Rectal smooth muscle tissue (tissue), 1 donor: ENCODE results near the gene HDAC9.

Experiments used
- H3K27ac ChIP-seq: one replicate; pipeline ENCODE4 v1.7.0; 2013; ENCODE audit warnings: low read depth, low read length, inconsistent platforms
- H3K27me3 ChIP-seq: one replicate; pipeline ENCODE4 v1.7.0; 2013; ENCODE audit warnings: low read length; ENCODE audit not compliant: control insufficient read depth, insufficient read depth
- H3K36me3 ChIP-seq: one replicate; pipeline ENCODE4 v1.7.0; 2013; ENCODE audit warnings: low read length; ENCODE audit not compliant: control insufficient read depth, insufficient read depth
- H3K4me1 ChIP-seq: one replicate; pipeline ENCODE4 v1.7.0; 2013; ENCODE audit warnings: low read length; ENCODE audit not compliant: control insufficient read depth, insufficient read depth
- H3K4me3 ChIP-seq: one replicate; pipeline ENCODE4 v1.7.0; 2013; ENCODE audit warnings: low read length
- H3K9ac ChIP-seq: one replicate; pipeline ENCODE4 v1.7.0; 2013; ENCODE audit warnings: low read length

Gene HDAC9

GRCh38 chr7:18756378-18757050, 261.0 kb downstream of the HDAC9 start:
- Histone ChIP-seq H3K4me1 (no peaks in the 10 kb centered on the region), H3K4me3 (no peak overlapping the region), H3K27ac (no peak overlapping the region), H3K36me3 (no peaks in the 10 kb centered on the region), H3K9ac (no peak overlapping the region), H3K27me3 (no peaks in the 10 kb centered on the region)

GRCh38 chr7:18760046-18760445, 264.5 kb downstream of the HDAC9 start:
- H3K27me3 ChIP-seq, result no peaks in the 10 kb centered on the region

GRCh38 chr7:18760631-18761445, 265.3 kb downstream of the HDAC9 start:
- Histone ChIP-seq H3K4me3 (no peak overlapping the region), H3K27ac (no peak overlapping the region), H3K27me3 (no peaks in the 10 kb centered on the region), H3K36me3 (no peaks in the 10 kb centered on the region), H3K4me1 (no peaks in the 10 kb centered on the region), H3K9ac (no peak overlapping the region)

More at GRCh38 chr7:18760046-18760445, 264.5 kb downstream of the HDAC9 start:
- H3K36me3 ChIP-seq, result no peaks in the 10 kb centered on the region
- H3K9ac ChIP-seq, result no peak overlapping the region
- no peak overlapping the region for H3K27ac ChIP-seq
- no peaks in the 10 kb centered on the region for H3K4me1 ChIP-seq
- H3K4me3 ChIP-seq, result no peak overlapping the region

- H3K27ac ChIP-seq, result no peak overlapping the region
- no peaks in the 10 kb centered on the region for H3K36me3 ChIP-seq
- no peaks in the 10 kb centered on the region for H3K27me3 ChIP-seq
- H3K4me3 ChIP-seq, result no peak overlapping the region
- no peaks in the 10 kb centered on the region for H3K4me1 ChIP-seq
- H3K9ac ChIP-seq, result no peak overlapping the region
These were observed 266.6 kb downstream of the HDAC9 start for GRCh38 chr7:18762189-18762588.

GRCh38 chr7:18768256-18768655, 272.7 kb downstream of the HDAC9 start:
- Histone ChIP-seq H3K9ac (no peak overlapping the region), H3K36me3 (no peaks in the 10 kb centered on the region), H3K4me1 (no peaks in the 10 kb centered on the region)

GRCh38 chr7:18770154-18770811, 274.7 kb downstream of the HDAC9 start:
- Histone ChIP-seq H3K4me1 (no peaks in the 10 kb centered on the region), H3K27ac (no peak overlapping the region), H3K36me3 (no peaks in the 10 kb centered on the region), H3K4me3 (no peak overlapping the region), H3K9ac (no peak overlapping the region), H3K27me3 (no peaks in the 10 kb centered on the region)

More at GRCh38 chr7:18768256-18768655, 272.7 kb downstream of the HDAC9 start:
- no peaks in the 10 kb centered on the region for H3K27me3 ChIP-seq
- no peak overlapping the region for H3K4me3 ChIP-seq
- H3K27ac ChIP-seq, result no peak overlapping the region

GRCh38 chr7:18770822-18771221, 275.3 kb downstream of the HDAC9 start:
- Histone ChIP-seq H3K27ac (no peak overlapping the region), H3K4me1 (no peaks in the 10 kb centered on the region), H3K4me3 (no peak overlapping the region), H3K9ac (no peak overlapping the region), H3K36me3 (no peaks in the 10 kb centered on the region), H3K27me3 (no peaks in the 10 kb centered on the region)

GRCh38 chr7:18771834-18772566, 276.5 kb downstream of the HDAC9 start:
- Histone ChIP-seq H3K4me1 (no peaks in the 10 kb centered on the region), H3K27ac (no peak overlapping the region), H3K4me3 (no peak overlapping the region), H3K27me3 (no peaks in the 10 kb centered on the region), H3K9ac (no peak overlapping the region), H3K36me3 (no peaks in the 10 kb centered on the region)

GRCh38 chr7:18772567-18772965, 277.0 kb downstream of the HDAC9 start:
- Histone ChIP-seq H3K36me3 (no peaks in the 10 kb centered on the region), H3K4me3 (no peak overlapping the region), H3K9ac (no peak overlapping the region), H3K27ac (no peak overlapping the region), H3K27me3 (no peaks in the 10 kb centered on the region), H3K4me1 (no peaks in the 10 kb centered on the region)

- Histone ChIP-seq H3K4me3 (no peak overlapping the region), H3K9ac (no peak overlapping the region), H3K36me3 (no peaks in the 10 kb centered on the region), H3K27ac (no peak overlapping the region), H3K4me1 (no peaks in the 10 kb centered on the region), H3K27me3 (no peaks in the 10 kb centered on the region)
These were observed 281.8 kb downstream of the HDAC9 start for GRCh38 chr7:18777314-18777713.

- H3K27ac ChIP-seq, result no peak overlapping the region
- no peak overlapping the region for H3K9ac ChIP-seq
- no peak overlapping the region for H3K4me3 ChIP-seq
- no peaks in the 10 kb centered on the region for H3K4me1 ChIP-seq
- H3K27me3 ChIP-seq, result no peaks in the 10 kb centered on the region
- H3K36me3 ChIP-seq, result no peaks in the 10 kb centered on the region
These were observed 283.0 kb downstream of the HDAC9 start for GRCh38 chr7:18778594-18778993.

- Histone ChIP-seq H3K27me3 (no peaks in the 10 kb centered on the region), H3K4me1 (no peaks in the 10 kb centered on the region), H3K4me3 (no peak overlapping the region), H3K36me3 (no peaks in the 10 kb centered on the region), H3K27ac (no peak overlapping the region), H3K9ac (no peak overlapping the region)
These were observed 284.7 kb downstream of the HDAC9 start for GRCh38 chr7:18780266-18780665.
